Activated naive CD8-positive, alpha-beta T cell treated with anti-CD3 and anti-CD28 coated beads, Interleukin-2, amount 50 U/mL, for 16 hours (primary cell): ENCODE measurements around the gene FGF7.
"Not testable (repeated sequence)": the region's sequence is repeated elsewhere in the genome, so short reads cannot be mapped to it uniquely, and the experiment has no call there.

Experiments used
- DNase-seq: peaks from one replicate; pipeline ENCODE4 v3.0.0-alpha.2; 2020; ENCODE audit warnings: low read depth, low spot score

FGF7 gene

GRCh38 chr15:49438962-49439631 is 16.1 kb downstream of the FGF7 start:
- DNase-seq: no peak

GRCh38 chr15:49439678-49440395 is 16.8 kb downstream of the FGF7 start:
- no peak for DNase-seq

GRCh38 chr15:49441356-49441755 is 18.3 kb downstream of the FGF7 start:
- no peak for DNase-seq

GRCh38 chr15:49441816-49442215 is 18.8 kb downstream of the FGF7 start:
- DNase-seq: no peak

- no peak for DNase-seq
These were observed 29.6 kb downstream of the FGF7 start for GRCh38 chr15:49452595-49452994.

- DNase-seq: no peak
These were observed 33.1 kb downstream of the FGF7 start for GRCh38 chr15:49456166-49456565.

- DNase-seq: no peak
These were observed 35.1 kb downstream of the FGF7 start for GRCh38 chr15:49458145-49458544.

- DNase-seq: no peak
These were observed 37.4 kb downstream of the FGF7 start for GRCh38 chr15:49460411-49460941.

GRCh38 chr15:49462232-49462844 is 39.3 kb downstream of the FGF7 start:
- no peak for DNase-seq

- no peak for DNase-seq
These were observed 41.5 kb downstream of the FGF7 start for GRCh38 chr15:49464522-49464921.

- DNase-seq: no peak
These were observed 43.1 kb downstream of the FGF7 start for GRCh38 chr15:49466119-49466518.

- no peak for DNase-seq
These were observed 44.9 kb downstream of the FGF7 start for GRCh38 chr15:49467746-49468480.

GRCh38 chr15:49468481-49468839 is 45.4 kb downstream of the FGF7 start:
- DNase-seq: no peak

- DNase-seq: not testable (repeated sequence)
These were observed 48.2 kb downstream of the FGF7 start for GRCh38 chr15:49471248-49471647.

- DNase-seq: no peak
These were observed 48.7 kb downstream of the FGF7 start for GRCh38 chr15:49471733-49472132.

GRCh38 chr15:49472338-49472737 is 49.3 kb downstream of the FGF7 start:
- DNase-seq: no peak

GRCh38 chr15:49473031-49473430 is 50.0 kb downstream of the FGF7 start:
- no peak for DNase-seq

- DNase-seq: not testable (repeated sequence)
These were observed 55.0 kb downstream of the FGF7 start for GRCh38 chr15:49478021-49478420.

GRCh38 chr15:49478982-49479381 is 55.9 kb downstream of the FGF7 start:
- not testable (repeated sequence) for DNase-seq

GRCh38 chr15:49485401-49485800 is 62.4 kb downstream of the FGF7 start:
- DNase-seq: not testable (repeated sequence)

- no peak for DNase-seq
These were observed 67.9 kb downstream of the FGF7 start for GRCh38 chr15:49490966-49491365.

- DNase-seq: no peak
These were observed 69.1 kb downstream of the FGF7 start for GRCh38 chr15:49492151-49492550.
